Thymus (tissue), 11 donors: ENCODE results near the gene XCL1. TPM values are rescaled to one million over a fixed set of nuclear protein-coding genes. Genes with fewer than 3 reads are reported as not detected.

Source experiments
- DNase-seq, 9 donors: peaks; one replicate each; pipeline ENCODE4 v3.0.0-alpha.2; 2013; ENCODE audit warnings: low spot score in 9 of 9, low read depth in 6 of 9, missing footprints in 1 of 9
- H3K27ac ChIP-seq, 2 donors: one replicate each; pipeline ENCODE4 v1.5.1; 2013; ENCODE audit warnings: control low read depth in 1 of 2, low read depth in 1 of 2, low read length in 1 of 2, mild to moderate bottlenecking in 1 of 2, moderate library complexity in 1 of 2
- H3K27me3 ChIP-seq, 2 donors: one replicate each; pipeline ENCODE4 v1.5.1; 2013; ENCODE audit warnings: low read length in 1 of 2; ENCODE audit not compliant: control insufficient read depth in 2 of 2, insufficient read depth in 1 of 2
- H3K36me3 ChIP-seq, 2 donors: one replicate each; pipeline ENCODE4 v1.5.1; 2013; ENCODE audit warnings: low read length in 1 of 2, mild to moderate bottlenecking in 1 of 2, moderate library complexity in 1 of 2; ENCODE audit not compliant: control insufficient read depth in 2 of 2, insufficient read depth in 2 of 2
- H3K4me1 ChIP-seq, 2 donors: one replicate each; pipeline ENCODE4 v1.5.1; 2013; ENCODE audit warnings: low read length in 2 of 2; ENCODE audit not compliant: control insufficient read depth in 2 of 2, insufficient read depth in 2 of 2
- H3K4me3 ChIP-seq, 2 donors: one replicate each; pipeline ENCODE4 v1.5.1; 2013; ENCODE audit warnings: low read length in 2 of 2, control low read depth in 1 of 2, mild to moderate bottlenecking in 1 of 2
- H3K9me3 ChIP-seq, 2 donors: one replicate each; pipeline ENCODE4 v1.5.1; 2013; ENCODE audit warnings: low read length in 1 of 2, mild to moderate bottlenecking in 1 of 2; ENCODE audit not compliant: control insufficient read depth in 2 of 2, insufficient read depth in 1 of 2
- WGBS: extraction: QIAGEN DNeasy Blood & Tissue Kit; methylation state at CpG from one replicate; pipeline ENCODE4 v1.1.7; 2013; 5-methylcytosine and 5-hydroxymethylcytosine counted together
- polyA plus RNA-seq: library from polyadenylated mRNA; stranded (reverse); fragments of 200-250 nt; gene quantifications from one replicate; pipeline ENCODE4 v1.2.3, GENCODE V29; 2013
- total RNA-seq: library from RNA; stranded (reverse); fragments of 120-200 nt; gene quantifications from one replicate; pipeline ENCODE4 v1.2.4, GENCODE V29; 2013
- donor health status: healthy.

The XCL1 gene
- total and polyA plus RNA-seq, 2 donors: 4.9 to 10.7 TPM

- Histone ChIP-seq H3K27me3 (no peaks in the 10 kb centered on the region), H3K27ac (no peak overlapping the region), H3K4me3 (no peak overlapping the region), H3K4me1 (peaks cover 0 to 2% of the 10 kb centered on the region in 2 donors), H3K36me3 (no peaks in the 10 kb centered on the region), H3K9me3 (no peaks in the 10 kb centered on the region)
- 97% methylated on average over 5 of the region's 5 CpGs for WGBS
- no peak for DNase-seq
These were observed 41.8 kb downstream of the XCL1 start for GRCh38 chr1:168617974-168618750.

- Histone ChIP-seq H3K27ac (no peak overlapping the region), H3K9me3 (no peaks in the 10 kb centered on the region), H3K4me3 (no peak overlapping the region), H3K4me1 (no peaks in the 10 kb centered on the region), H3K36me3 (no peaks in the 10 kb centered on the region), H3K27me3 (no peaks in the 10 kb centered on the region)
- DNase-seq: no peak
- WGBS: 82% methylated on average over 2 of the region's 2 CpGs
These were observed 42.5 kb downstream of the XCL1 start for GRCh38 chr1:168618886-168619285.

- H3K9me3 ChIP-seq: no peaks in the 10 kb centered on the region
- no peaks in the 10 kb centered on the region for H3K36me3 ChIP-seq
- H3K4me1 ChIP-seq: no peaks in the 10 kb centered on the region
- no peak for DNase-seq
- H3K27ac ChIP-seq: no peak overlapping the region
- no peaks in the 10 kb centered on the region for H3K27me3 ChIP-seq
- 97% methylated on average over 1 of the region's 1 CpG for WGBS
- no peak overlapping the region for H3K4me3 ChIP-seq
These were observed 45.0 kb downstream of the XCL1 start for GRCh38 chr1:168621356-168621755.

- H3K4me1 ChIP-seq: no peaks in the 10 kb centered on the region
- 92% methylated on average over 8 of the region's 8 CpGs for WGBS
- peak in 1 of 9 donors; percentile 18 for DNase-seq
- no peak overlapping the region for H3K4me3 ChIP-seq
- no peaks in the 10 kb centered on the region for H3K9me3 ChIP-seq
- no peaks in the 10 kb centered on the region for H3K36me3 ChIP-seq
- no peak overlapping the region for H3K27ac ChIP-seq
- no peaks in the 10 kb centered on the region for H3K27me3 ChIP-seq
These were observed 46.8 kb downstream of the XCL1 start for GRCh38 chr1:168623003-168623828.

GRCh38 chr1:168623831-168624230 is 47.4 kb downstream of the XCL1 start:
- WGBS: 98% methylated on average over 4 of the region's 4 CpGs
- Histone ChIP-seq H3K27ac (no peak overlapping the region), H3K4me1 (no peaks in the 10 kb centered on the region)

GRCh38 chr1:168626326-168626725 is 49.9 kb downstream of the XCL1 start:
- DNase-seq: no peak
- Histone ChIP-seq H3K27ac (no peak overlapping the region), H3K9me3 (no peaks in the 10 kb centered on the region), H3K27me3 (no peaks in the 10 kb centered on the region), H3K4me3 (no peak overlapping the region), H3K4me1 (no peaks in the 10 kb centered on the region), H3K36me3 (no peaks in the 10 kb centered on the region)
- WGBS: 97% methylated on average over 4 of the region's 4 CpGs

More at GRCh38 chr1:168623831-168624230, 47.4 kb downstream of the XCL1 start:
- Histone ChIP-seq H3K4me3 (no peak overlapping the region), H3K36me3 (no peaks in the 10 kb centered on the region), H3K27me3 (no peaks in the 10 kb centered on the region), H3K9me3 (no peaks in the 10 kb centered on the region)
- DNase-seq: no peak

- 95% methylated on average over 1 of the region's 1 CpG for WGBS
- H3K27ac ChIP-seq: no peak overlapping the region
- H3K4me3 ChIP-seq: no peak overlapping the region
- no peak for DNase-seq
- H3K4me1 ChIP-seq: no peaks in the 10 kb centered on the region
- no peaks in the 10 kb centered on the region for H3K36me3 ChIP-seq
- H3K9me3 ChIP-seq: no peaks in the 10 kb centered on the region
- no peaks in the 10 kb centered on the region for H3K27me3 ChIP-seq
These were observed 51.0 kb downstream of the XCL1 start for GRCh38 chr1:168627370-168627769.

GRCh38 chr1:168628807-168629206 is 52.4 kb downstream of the XCL1 start:
- Histone ChIP-seq H3K36me3 (no peaks in the 10 kb centered on the region), H3K27ac (no peak overlapping the region), H3K4me3 (no peak overlapping the region), H3K27me3 (no peaks in the 10 kb centered on the region), H3K9me3 (no peaks in the 10 kb centered on the region), H3K4me1 (no peaks in the 10 kb centered on the region)
- no peak for DNase-seq

GRCh38 chr1:168629466-168629865 is 53.1 kb downstream of the XCL1 start:
- no peak for DNase-seq
- Histone ChIP-seq H3K36me3 (no peaks in the 10 kb centered on the region), H3K27ac (no peak overlapping the region), H3K9me3 (no peaks in the 10 kb centered on the region), H3K27me3 (no peaks in the 10 kb centered on the region), H3K4me3 (no peak overlapping the region), H3K4me1 (no peaks in the 10 kb centered on the region)
- 100% methylated on average over 1 of the region's 1 CpG for WGBS
